Glomerular visceral epithelial cell (primary cell): ENCODE data around the gene TMEM106B.
"Not testable (repeated sequence)": the region's sequence is repeated elsewhere in the genome, so short reads cannot be mapped to it uniquely, and the experiment has no call there.

Experiments
- DNase-seq: peaks from one replicate; pipeline ENCODE4 v3.0.0-alpha.2; 2016; ENCODE audit errors: extremely low spot score

TMEM106B gene

GRCh38 chr7:12211054-12211710 is at the start of gene TMEM106B:
Gene TMEM106B, plus strand, starts transcription at chr7:12211294. Its CDS starts 3,517 bp downstream, at chr7:12214811.
- DNase-seq, result peak; percentile 96

DNA sequence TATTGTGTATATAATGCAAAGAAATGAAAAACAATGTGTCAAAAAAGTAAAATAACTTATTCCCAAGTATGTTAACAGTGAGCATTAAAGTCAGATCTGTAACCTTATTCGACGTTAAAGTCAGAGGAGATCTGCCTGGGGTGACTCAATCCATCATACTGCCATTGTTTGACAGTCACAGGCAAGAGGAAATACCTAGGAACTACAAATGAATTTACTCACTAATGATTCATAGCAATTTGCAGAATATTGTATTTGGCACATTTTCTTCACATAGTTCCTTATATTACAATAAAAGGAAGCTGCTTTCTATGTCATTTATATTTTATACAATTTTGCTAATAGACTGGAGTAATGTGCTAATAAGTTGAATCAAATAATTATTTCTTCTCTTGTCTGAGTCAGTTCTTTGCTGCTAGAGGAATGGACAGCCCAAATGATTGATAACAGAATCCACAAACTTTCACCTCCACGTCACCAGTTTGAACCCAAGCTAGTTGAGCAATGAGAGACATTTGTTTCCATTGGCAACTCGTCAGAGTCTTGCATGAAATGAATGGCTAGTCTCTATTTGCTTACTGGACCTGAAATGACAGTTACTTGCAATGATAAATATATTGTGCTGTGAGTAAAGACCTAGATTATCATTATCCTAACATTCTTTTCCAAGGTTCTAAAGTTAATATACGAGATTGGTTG is 48.5 kb upstream of the TMEM106B start:
- peak; percentile 8 for DNase-seq

DNA sequence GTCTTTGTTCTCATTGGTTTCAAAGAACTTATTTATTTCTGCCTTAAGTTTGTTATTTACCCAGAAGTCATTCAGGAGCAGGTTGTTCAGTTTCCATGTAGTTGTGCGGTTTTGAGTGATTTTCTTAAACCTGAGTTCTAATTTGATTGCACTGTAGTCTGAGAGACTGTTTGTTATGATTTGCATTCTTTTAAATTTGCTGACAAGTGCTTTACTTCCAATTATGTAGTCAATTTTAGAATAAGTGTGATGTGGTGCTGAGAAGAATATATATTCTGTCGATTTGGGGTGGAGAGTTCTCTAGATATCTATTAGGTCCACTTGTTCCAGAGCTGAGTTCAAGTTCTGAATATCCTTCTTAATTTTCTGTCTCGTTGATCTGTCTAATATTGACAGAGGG is 43.0 kb upstream of the TMEM106B start:
- DNase-seq, result not testable (repeated sequence)

DNA sequence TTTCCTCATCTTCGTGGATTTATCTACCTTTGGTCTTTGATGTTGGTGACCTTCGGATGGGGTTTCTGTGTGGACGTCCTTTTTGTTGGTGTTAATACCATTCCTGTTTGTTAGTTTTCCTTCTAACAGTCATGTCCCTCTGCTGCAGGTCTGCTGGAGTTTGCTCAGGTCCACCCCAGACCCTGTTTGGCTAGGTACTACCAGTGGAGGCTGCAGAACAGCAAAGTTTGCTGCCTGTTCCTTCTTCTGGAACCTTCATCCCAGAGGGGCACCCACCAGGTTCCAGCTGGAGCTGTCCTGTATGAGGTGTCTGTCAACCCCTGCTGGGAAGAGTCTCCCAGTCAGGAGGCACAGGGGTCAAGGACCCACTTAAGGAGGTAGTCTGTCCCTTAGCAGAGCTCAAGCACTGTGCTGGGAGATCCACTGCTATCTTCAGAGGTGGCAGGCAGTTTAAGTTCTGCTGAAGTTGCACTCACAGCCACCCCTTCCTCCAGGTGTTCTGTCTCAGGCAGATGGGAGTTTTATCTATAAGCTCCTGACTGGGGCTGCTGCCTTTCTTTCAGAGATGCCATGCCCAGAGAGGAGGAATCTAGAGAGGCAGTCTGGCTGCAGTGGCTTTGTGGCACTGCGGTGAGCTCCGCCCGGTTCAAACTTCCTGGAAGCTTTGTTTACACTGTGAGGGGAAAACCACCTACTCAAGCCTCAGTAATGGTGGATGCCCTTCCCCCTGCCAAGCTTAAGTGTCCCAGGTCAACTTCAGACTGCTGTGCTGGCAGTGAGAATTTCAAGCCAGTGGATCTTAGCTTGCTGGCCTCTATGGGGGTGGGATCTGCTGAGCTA is 40.9 kb upstream of the TMEM106B start:
- DNase-seq, result not testable (repeated sequence)

GRCh38 chr7:12173671-12174070 is 37.4 kb upstream of the TMEM106B start:
- no peak for DNase-seq

- no peak for DNase-seq
Measured at GRCh38 chr7:12174931-12175330, 36.2 kb upstream of the TMEM106B start.

DNA sequence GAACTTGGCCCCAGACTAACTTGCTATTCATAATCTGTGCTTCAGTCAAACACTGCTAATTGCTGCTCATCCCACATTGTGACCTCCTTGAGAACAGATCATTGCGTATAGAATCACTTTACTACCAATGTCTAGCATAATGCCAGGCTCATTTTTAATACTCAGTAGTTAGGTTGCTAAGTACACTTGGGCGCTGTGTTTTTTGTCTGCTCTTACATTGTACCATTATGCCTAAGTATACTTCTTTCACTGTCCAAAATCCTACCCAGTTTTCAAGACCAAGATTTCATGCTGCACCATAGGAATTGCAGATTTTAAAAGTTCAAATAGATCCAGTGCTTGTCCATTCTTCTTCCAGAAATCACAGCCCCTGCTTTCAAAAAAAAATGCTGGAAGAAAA is 32.8 kb upstream of the TMEM106B start:
- no peak for DNase-seq

GRCh38 chr7:12194426-12194825 is 16.7 kb upstream of the TMEM106B start:
- no peak for DNase-seq

- no peak for DNase-seq
Measured at GRCh38 chr7:12196386-12196785, 14.7 kb upstream of the TMEM106B start.

DNA sequence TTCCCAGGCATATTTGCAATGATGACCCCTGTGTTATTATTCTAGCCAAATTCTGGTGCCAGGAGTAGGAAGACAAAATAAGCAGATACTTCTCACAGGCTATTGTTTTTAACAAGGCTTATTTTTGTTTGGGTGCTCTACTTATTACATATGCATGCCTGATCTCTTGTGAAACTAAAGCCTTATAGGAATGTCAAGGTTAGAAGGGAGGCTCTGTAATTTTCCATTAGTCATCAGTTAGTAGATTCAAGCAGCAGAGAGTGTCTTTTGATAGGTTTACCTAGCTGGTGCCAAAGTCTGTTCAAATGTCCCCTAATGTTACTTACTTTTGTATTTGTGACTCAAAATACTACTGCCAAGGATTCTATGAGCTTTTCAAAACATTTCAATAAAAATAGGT is 11.7 kb upstream of the TMEM106B start:
- no peak for DNase-seq

DNA sequence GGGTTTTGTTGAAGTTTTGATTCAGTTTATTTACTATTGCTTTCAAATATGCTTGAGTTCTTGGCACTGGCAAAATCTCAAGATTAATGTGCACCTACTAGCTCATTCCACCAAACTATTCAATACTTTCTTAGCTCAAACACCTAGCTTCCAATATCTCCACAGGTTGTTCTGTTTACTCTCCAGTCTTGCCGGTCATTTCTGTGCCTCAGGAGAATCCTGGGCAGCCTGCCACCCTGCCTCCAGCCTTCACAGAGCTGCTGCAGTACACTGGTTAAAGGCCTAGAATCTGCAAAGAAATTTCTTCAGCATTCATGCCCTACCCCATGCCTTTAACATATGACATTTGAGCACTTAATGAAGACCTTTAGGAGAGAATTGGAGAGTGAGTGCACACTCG is 4.0 kb upstream of the TMEM106B start:
- no peak for DNase-seq

- DNase-seq, result no peak
Measured at GRCh38 chr7:12209221-12209620, 1.9 kb upstream of the TMEM106B start.

DNA sequence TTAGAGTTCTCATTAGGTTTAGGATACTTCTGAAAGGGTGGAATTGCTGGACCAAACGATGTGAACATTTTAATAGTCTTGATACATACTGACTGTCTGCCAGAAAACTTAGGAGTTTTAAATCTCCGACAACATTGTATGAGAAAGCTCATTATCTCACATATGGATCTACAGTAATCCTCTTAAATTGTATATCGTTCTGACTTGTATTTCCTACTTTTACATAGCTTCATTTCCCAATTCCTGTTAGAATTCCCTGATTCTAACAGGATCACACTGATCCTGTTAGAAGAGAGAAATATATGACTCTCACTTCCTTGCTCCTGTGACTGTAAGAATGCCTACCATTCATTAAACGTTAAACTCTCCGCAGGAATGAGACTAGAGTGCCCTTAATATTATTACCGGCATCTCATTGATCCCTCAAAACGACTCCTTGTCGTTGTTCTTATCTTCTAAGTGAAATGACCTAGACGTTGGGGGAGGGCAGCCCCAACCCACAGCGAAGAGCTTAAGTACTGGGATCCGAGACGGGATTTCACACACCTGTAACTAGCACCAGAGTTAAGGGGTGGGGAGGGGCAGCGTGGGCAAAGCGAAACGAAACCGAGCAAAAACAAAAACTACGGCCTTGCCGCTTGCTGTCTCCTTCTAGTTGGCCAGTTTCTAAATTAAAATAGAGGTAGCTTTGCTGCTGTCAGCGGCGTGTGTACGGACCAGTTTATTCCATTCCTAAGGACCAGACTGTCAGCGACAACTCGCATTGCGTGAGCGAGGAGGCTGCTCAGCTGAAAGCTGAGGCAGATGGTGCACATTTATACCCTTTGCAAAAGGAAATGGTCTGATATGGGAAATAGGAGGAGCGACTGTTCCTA is 678 bp upstream of the TMEM106B start:
- no peak for DNase-seq

- peak; percentile 11 for DNase-seq
Measured at GRCh38 chr7:12211711-12212485, 804 bp downstream of the TMEM106B start.

DNA sequence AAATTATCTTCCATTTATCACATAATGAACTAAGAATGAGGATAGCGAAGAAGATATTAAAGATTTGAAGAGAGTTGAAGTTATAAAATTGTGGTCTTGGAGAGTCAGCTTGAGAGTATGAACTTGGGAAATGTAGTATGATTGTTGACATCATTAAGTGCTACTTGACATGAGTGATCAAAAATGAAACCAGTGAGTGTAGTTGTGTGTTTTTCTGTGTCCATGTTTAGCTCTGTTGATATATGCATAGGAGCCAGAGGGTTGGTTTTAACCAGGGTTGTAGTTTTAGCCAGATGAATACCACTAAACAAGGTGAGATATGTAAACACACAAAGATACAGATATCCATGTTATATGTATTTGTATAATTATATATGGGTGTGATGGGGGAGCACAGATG is 6.2 kb downstream of the TMEM106B start:
- no peak for DNase-seq

GRCh38 chr7:12220389-12221046 is 9.4 kb downstream of the TMEM106B start:
- no peak for DNase-seq

DNA sequence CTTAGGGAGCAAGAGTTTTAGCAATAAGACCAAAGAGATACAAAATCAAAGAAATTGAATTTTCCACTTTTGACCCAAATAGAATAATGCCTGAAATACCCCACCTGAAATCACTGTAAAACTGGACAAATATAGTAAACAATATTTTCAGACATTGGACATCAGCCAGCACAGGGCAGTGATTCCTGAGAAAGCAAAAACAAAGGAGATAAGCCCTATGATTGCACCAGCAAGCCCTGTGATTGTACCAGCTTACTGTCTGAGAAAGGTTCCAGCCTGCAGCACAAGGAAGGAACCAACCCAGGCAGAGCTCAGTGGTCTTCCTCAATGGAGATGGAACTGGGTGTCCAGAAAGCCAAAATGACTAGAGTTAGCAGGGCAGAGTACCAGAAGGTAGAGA is 10.3 kb downstream of the TMEM106B start:
- no peak for DNase-seq

DNA sequence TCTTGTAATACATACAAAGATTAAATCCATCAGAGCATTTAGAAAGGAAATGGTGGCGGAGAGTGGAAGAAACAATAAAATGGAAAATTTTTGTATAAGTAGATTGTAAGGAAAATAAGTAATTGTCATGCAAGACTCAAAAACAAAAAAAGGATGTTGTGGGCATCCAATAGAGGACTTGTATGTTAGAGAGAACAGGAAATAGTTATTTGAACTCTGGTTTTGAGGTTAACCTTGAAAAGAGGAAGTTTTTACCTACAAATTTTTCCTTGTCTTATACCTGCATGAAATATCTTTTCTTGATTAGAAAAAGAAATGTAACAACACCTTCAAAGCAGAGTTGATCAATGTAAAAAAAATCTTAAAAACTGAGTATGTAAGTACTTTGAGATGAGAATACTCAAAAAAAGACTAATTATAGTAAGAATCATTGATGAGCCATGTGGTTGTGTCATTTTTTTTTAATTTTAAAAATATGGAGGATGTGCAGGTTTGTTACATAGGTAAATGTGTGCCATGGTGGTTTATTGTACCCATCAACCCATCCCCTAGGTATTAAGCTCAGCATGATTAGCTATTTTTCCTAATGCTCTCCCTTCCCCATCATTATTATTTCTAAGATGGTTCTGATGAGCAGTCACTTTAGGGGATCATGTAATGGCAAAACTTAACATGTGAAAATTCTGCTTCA is 11.9 kb downstream of the TMEM106B start:
- no peak for DNase-seq

GRCh38 chr7:12225017-12225416 is 13.9 kb downstream of the TMEM106B start:
- not testable (repeated sequence) for DNase-seq

- DNase-seq, result no peak
Measured at GRCh38 chr7:12226756-12227155, 15.7 kb downstream of the TMEM106B start.
